HEK293 (cell line): ENCODE measurements around the gene REM2.

ENCODE experiments used
- CTCF ChIA-PET: fragments of 350-600 bp; formaldehyde crosslinking; extraction: SDS; loops from one replicate; lab custom pipeline; 2021; ENCODE audit warnings: antibody characterized with exemption; lab: Yijun Ruan, JAX
- POLR2A ChIA-PET: fragments of 300-600 bp; formaldehyde crosslinking; extraction: SDS; loops from one replicate; lab custom pipeline; 2020; ENCODE audit warnings: antibody characterized with exemption, inconsistent platforms; lab: Yijun Ruan, JAX
- H3K27ac ChIP-seq: fragments of 200-500 bp; sonication (Bioruptor generic); 2 replicates; pipeline ENCODE4 v1.5.1; 2014; ENCODE audit warnings: low read depth, low read length, control low read depth, inconsistent platforms; ENCODE audit errors: extremely low read depth
- H3K36me3 ChIP-seq, 2 experiments: fragments of 200-500 bp in 1 of 2; sonication (Bioruptor generic) in 1 of 2; 1 replicate in 1 of 2; 2 replicates in 1 of 2; pipeline ENCODE4 v1.5.1; 2014 to 2017; ENCODE audit warnings: inconsistent platforms in 2 of 2, low read length in 2 of 2; ENCODE audit not compliant: control insufficient read depth in 2 of 2, insufficient read depth in 1 of 2
- H3K4me1 ChIP-seq: fragments of 200-500 bp; sonication (Bioruptor generic); 2 replicates; pipeline ENCODE4 v1.5.1; 2014; ENCODE audit warnings: mild to moderate bottlenecking, low read length, inconsistent platforms; ENCODE audit not compliant: control insufficient read depth, insufficient read depth
- H3K4me3 ChIP-seq: 2 replicates; pipeline ENCODE4 v1.5.1; 2011; ENCODE audit warnings: low read depth, mild to moderate bottlenecking, control low read depth, low read length, moderate library complexity
- H3K9me3 ChIP-seq: fragments of 200-500 bp; sonication (Bioruptor generic); 2 replicates; pipeline ENCODE4 v1.5.1; 2014; ENCODE audit warnings: low read depth, low read length, inconsistent platforms; ENCODE audit not compliant: control insufficient read depth, insufficient read depth
- BCL11B ChIP-seq: fragments of 450-650 bp; formaldehyde crosslinking; IDR thresholded peaks from 2 replicates; pipeline ENCODE4 v1.5.1; 2016; ENCODE audit warnings: low read depth, missing biosample characterization, missing genetic modification characterization
- EGR2 ChIP-seq: fragments of 450-650 bp; formaldehyde crosslinking; IDR thresholded peaks from 2 replicates; pipeline ENCODE4 v1.5.1; 2016; ENCODE audit warnings: low read depth, missing biosample characterization, missing genetic modification characterization
- FEZF1 ChIP-seq: fragments of 450-650 bp; formaldehyde crosslinking; IDR thresholded peaks from 2 replicates; pipeline ENCODE4 v1.5.1; 2016; ENCODE audit warnings: missing biosample characterization, missing genetic modification characterization
- IKZF3 ChIP-seq: fragments of 450-650 bp; IDR thresholded peaks from 2 replicates; pipeline ENCODE4 v1.5.0; 2018; ENCODE audit warnings: missing biosample characterization, mild to moderate bottlenecking, missing genetic modification characterization, moderate library complexity
- KLF1 ChIP-seq: fragments of 450-650 bp; formaldehyde crosslinking; IDR thresholded peaks from 2 replicates; pipeline ENCODE4 v1.5.1; 2016; ENCODE audit warnings: missing biosample characterization, missing genetic modification characterization
- PATZ1 ChIP-seq: fragments of 450-650 bp; formaldehyde crosslinking; IDR thresholded peaks from 2 replicates; pipeline ENCODE4 v1.5.1; 2016; ENCODE audit warnings: missing biosample characterization, missing genetic modification characterization
- PBX3 ChIP-seq: sonication (generic); formaldehyde crosslinking; IDR thresholded peaks from 2 replicates; pipeline ENCODE4 v1.8.1; 2022; ENCODE audit warnings: mild to moderate bottlenecking, moderate library complexity, missing genetic modification reagents
- SP3 ChIP-seq: fragments of 450-650 bp; formaldehyde crosslinking; IDR thresholded peaks from 2 replicates; pipeline ENCODE4 v1.5.1; 2016; ENCODE audit warnings: missing biosample characterization, missing genetic modification characterization
- YY1 ChIP-seq: fragments of 450-650 bp; formaldehyde crosslinking; IDR thresholded peaks from 2 replicates; pipeline ENCODE4 v1.5.1; 2018; ENCODE audit warnings: missing biosample characterization, missing genetic modification characterization
- ZBTB48 ChIP-seq: fragments of 450-650 bp; formaldehyde crosslinking; IDR thresholded peaks from 2 replicates; pipeline ENCODE4 v1.5.1; 2016; ENCODE audit warnings: missing biosample characterization, missing genetic modification characterization
- ZFHX2 ChIP-seq: fragments of 450-650 bp; formaldehyde crosslinking; conservative IDR thresholded peaks from 2 replicates; pipeline ENCODE4 v1.5.1; 2016; ENCODE audit warnings: missing biosample characterization, missing genetic modification characterization
- ZNF280C ChIP-seq: fragments of 450-650 bp; formaldehyde crosslinking; IDR thresholded peaks from 2 replicates; pipeline ENCODE4 v1.5.1; 2016; ENCODE audit warnings: missing biosample characterization, missing genetic modification characterization
- ZNF354C ChIP-seq: fragments of 450-650 bp; formaldehyde crosslinking; IDR thresholded peaks from 2 replicates; pipeline ENCODE4 v1.5.1; 2016; ENCODE audit warnings: missing biosample characterization, missing genetic modification characterization, low read depth, borderline replicate concordance
- ZNF391 ChIP-seq: fragments of 450-650 bp; formaldehyde crosslinking; IDR thresholded peaks from 2 replicates; pipeline ENCODE4 v1.5.1; 2016; ENCODE audit warnings: low read depth, missing biosample characterization, missing genetic modification characterization, borderline replicate concordance
- ZNF610 ChIP-seq: fragments of 450-650 bp; formaldehyde crosslinking; IDR thresholded peaks from 2 replicates; pipeline ENCODE4 v1.5.1; 2016; ENCODE audit warnings: missing biosample characterization, missing genetic modification characterization, borderline replicate concordance
- ZNF660 ChIP-seq: fragments of 450-650 bp; IDR thresholded peaks from 2 replicates; pipeline ENCODE4 v1.5.1; 2018; ENCODE audit warnings: missing biosample characterization, mild to moderate bottlenecking, missing genetic modification characterization
- ZNF677 ChIP-seq: fragments of 450-650 bp; IDR thresholded peaks from 2 replicates; pipeline ENCODE4 v1.5.0; 2018; ENCODE audit warnings: missing biosample characterization, mild to moderate bottlenecking, missing genetic modification characterization, moderate library complexity
- TF ChIP-seq, protein P1 (sequence below): fragments of 450-650 bp; formaldehyde crosslinking; IDR thresholded peaks from 2 replicates; pipeline ENCODE4 v1.5.1; 2016; ENCODE audit warnings: missing biosample characterization, missing genetic modification characterization
- TF ChIP-seq, protein P2 (sequence below): fragments of 450-650 bp; formaldehyde crosslinking; IDR thresholded peaks from 2 replicates; pipeline ENCODE4 v1.5.0; 2017; ENCODE audit warnings: missing biosample characterization, missing genetic modification characterization, borderline replicate concordance
- TF ChIP-seq, protein P3 (sequence below): fragments of 450-650 bp; formaldehyde crosslinking; IDR thresholded peaks from 2 replicates; pipeline ENCODE4 v1.5.1; 2016; ENCODE audit warnings: missing biosample characterization, missing genetic modification characterization
- TF ChIP-seq, protein P4 (sequence below): fragments of 450-650 bp; IDR thresholded peaks from 2 replicates; pipeline ENCODE4 v1.5.1; 2018; ENCODE audit warnings: missing biosample characterization, mild to moderate bottlenecking, missing genetic modification characterization

REM2 gene

DNA sequence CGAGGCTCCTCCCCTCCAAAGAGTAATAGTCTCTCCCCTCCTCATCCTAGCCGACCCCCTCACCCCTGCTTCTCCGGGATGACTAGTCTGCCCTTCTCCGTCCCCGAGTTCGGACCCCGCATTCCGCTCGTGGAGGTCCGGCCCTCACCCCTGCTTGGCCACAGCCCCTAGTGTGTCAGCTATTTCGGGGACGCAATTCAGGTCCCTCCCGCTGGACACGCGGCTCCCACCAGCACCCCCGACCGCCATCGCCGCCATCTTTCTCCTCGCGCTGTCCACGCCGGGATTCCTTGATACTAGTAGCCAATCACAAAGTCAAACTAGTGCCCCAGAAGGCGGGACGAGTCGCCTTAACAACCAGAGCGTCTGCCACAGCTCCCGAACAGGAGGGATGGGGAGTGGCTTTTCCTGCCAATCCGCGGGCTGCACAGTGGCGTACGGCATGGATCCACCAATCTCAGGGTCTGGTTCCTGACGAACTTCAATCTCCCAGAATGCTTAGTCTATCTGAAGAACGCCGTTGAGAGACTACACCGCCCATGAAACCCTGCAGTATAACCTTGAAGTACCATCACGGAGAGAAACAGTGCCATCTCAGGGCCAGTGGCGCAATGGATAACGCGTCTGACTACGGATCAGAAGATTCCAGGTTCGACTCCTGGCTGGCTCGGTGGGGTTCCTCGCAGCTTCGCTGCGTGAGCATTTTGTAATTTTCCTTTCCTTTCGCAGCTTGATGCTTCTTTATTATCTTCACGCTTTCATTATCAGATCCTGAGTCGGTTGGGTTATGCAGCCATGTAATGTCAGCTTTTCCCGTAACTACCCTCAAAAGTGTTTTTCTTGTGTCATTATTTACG is 46.3 kb downstream of the REM2 start, which contains the start of gene PRMT5:
Gene PRMT5 (minus strand): TSS at position 273 of the 857 bp plus-strand sequence. CDS start 15 bp downstream, at position 258.
- ChIA-PET CTCF (interaction anchor here (0.6 to 3.8 kb wide), 26 partner anchors 10 to 163 kb away, joined by 3 to 33 read pairs (median 6); partner anchors contain the start of genes AJUBA, CDH24, HAUS4 and LRP10), POLR2A (interaction anchor here (0.6 to 3.5 kb wide), 16 partner anchors 10 to 340 kb away, joined by 3 to 41 read pairs (median 4); partner anchors contain the start of genes ACIN1, AJUBA, C14orf119 and DAD1)
- no peaks in the 10 kb centered on the region for H3K9me3 ChIP-seq
- H3K4me3 ChIP-seq = peak within 1 kb of the TSS; percentile 78
- H3K4me1 ChIP-seq = no peaks in the 10 kb centered on the region
- H3K27ac ChIP-seq = peak within 1 kb of the TSS; percentile 55; the same call in 1 of the 2 replicates
- peaks cover 17 to 36% of the 10 kb centered on the region in 2 experiments for H3K36me3 ChIP-seq
- no peak for TF ChIP-seq PBX3 (CRISPR knock-in tag)
- peak; percentile 71 for TF ChIP-seq ZNF660 (tag by site-specific recombination)
- TF ChIP-seq, protein P1, sequence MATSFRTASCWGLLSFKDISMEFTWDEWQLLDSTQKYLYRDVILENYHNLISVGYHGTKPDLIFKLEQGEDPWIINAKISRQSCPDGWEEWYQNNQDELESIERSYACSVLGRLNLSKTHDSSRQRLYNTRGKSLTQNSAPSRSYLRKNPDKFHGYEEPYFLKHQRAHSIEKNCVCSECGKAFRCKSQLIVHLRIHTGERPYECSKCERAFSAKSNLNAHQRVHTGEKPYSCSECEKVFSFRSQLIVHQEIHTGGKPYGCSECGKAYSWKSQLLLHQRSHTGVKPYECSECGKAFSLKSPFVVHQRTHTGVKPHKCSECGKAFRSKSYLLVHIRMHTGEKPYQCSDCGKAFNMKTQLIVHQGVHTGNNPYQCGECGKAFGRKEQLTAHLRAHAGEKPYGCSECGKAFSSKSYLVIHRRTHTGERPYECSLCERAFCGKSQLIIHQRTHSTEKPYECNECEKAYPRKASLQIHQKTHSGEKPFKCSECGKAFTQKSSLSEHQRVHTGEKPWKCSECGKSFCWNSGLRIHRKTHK (tag by site-specific recombination) = no peak
- TF ChIP-seq ZNF391 (tag by site-specific recombination) = peak; percentile 88; the same call in 1 of the 2 replicates
- peak; percentile 50 for TF ChIP-seq ZBTB48 (tag by site-specific recombination)
- TF ChIP-seq ZNF354C = no peak
- TF ChIP-seq, protein P2, sequence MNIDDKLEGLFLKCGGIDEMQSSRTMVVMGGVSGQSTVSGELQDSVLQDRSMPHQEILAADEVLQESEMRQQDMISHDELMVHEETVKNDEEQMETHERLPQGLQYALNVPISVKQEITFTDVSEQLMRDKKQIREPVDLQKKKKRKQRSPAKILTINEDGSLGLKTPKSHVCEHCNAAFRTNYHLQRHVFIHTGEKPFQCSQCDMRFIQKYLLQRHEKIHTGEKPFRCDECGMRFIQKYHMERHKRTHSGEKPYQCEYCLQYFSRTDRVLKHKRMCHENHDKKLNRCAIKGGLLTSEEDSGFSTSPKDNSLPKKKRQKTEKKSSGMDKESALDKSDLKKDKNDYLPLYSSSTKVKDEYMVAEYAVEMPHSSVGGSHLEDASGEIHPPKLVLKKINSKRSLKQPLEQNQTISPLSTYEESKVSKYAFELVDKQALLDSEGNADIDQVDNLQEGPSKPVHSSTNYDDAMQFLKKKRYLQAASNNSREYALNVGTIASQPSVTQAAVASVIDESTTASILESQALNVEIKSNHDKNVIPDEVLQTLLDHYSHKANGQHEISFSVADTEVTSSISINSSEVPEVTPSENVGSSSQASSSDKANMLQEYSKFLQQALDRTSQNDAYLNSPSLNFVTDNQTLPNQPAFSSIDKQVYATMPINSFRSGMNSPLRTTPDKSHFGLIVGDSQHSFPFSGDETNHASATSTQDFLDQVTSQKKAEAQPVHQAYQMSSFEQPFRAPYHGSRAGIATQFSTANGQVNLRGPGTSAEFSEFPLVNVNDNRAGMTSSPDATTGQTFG (tag by site-specific recombination) = no peak; the same call in 1 of the 2 replicates
- no peak for TF ChIP-seq BCL11B (tag by site-specific recombination)
- TF ChIP-seq ZNF610 (tag by site-specific recombination) = peak; percentile 37; the same call in 1 of the 2 replicates
- TF ChIP-seq SP3 (tag by site-specific recombination) = peak; percentile 70
- peak; percentile 88 for TF ChIP-seq IKZF3
- peak; percentile 91 for TF ChIP-seq PATZ1 (tag by site-specific recombination)
- TF ChIP-seq, protein P3, sequence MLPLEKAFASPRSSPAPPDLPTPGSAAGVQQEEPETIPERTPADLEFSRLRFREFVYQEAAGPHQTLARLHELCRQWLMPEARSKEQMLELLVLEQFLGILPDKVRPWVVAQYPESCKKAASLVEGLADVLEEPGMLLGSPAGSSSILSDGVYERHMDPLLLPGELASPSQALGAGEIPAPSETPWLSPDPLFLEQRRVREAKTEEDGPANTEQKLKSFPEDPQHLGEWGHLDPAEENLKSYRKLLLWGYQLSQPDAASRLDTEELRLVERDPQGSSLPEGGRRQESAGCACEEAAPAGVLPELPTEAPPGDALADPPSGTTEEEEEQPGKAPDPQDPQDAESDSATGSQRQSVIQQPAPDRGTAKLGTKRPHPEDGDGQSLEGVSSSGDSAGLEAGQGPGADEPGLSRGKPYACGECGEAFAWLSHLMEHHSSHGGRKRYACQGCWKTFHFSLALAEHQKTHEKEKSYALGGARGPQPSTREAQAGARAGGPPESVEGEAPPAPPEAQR = 0 out of 2 replicates have a peak, but pooled peaks have one; percentile 25
- TF ChIP-seq, protein P4, sequence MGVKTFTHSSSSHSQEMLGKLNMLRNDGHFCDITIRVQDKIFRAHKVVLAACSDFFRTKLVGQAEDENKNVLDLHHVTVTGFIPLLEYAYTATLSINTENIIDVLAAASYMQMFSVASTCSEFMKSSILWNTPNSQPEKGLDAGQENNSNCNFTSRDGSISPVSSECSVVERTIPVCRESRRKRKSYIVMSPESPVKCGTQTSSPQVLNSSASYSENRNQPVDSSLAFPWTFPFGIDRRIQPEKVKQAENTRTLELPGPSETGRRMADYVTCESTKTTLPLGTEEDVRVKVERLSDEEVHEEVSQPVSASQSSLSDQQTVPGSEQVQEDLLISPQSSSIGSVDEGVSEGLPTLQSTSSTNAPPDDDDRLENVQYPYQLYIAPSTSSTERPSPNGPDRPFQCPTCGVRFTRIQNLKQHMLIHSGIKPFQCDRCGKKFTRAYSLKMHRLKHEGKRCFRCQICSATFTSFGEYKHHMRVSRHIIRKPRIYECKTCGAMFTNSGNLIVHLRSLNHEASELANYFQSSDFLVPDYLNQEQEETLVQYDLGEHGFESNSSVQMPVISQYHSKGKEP (tag by site-specific recombination) = no peak; the same call in 1 of the 2 replicates
- peak; percentile 35; the same call in 1 of the 2 replicates for TF ChIP-seq ZFHX2 (tag by site-specific recombination)
- TF ChIP-seq EGR2 (tag by site-specific recombination) = no peak
- no peak; the same call in 1 of the 2 replicates for TF ChIP-seq FEZF1 (tag by site-specific recombination)
- TF ChIP-seq YY1 (tag by site-specific recombination) = peak; percentile 95
- peak; percentile 28; the same call in 1 of the 2 replicates for TF ChIP-seq KLF1 (tag by site-specific recombination)
- TF ChIP-seq ZNF677 = no peak
- TF ChIP-seq ZNF280C (tag by site-specific recombination) = no peak
